SK-N-MC (cell line): ENCODE measurements around the gene HDAC6.

Experiments
- EZH2 ChIP-seq: fragments of 200-600 bp; sonication (generic); IDR thresholded peaks from one replicate; pipeline ENCODE4 v1.6.1; 2017; ENCODE audit warnings: antibody characterized with exemption
- POLR2AphosphoS5 ChIP-seq: IDR thresholded peaks from 2 replicates; pipeline ENCODE4 v1.6.1; 2012; ENCODE audit warnings: mild to moderate bottlenecking, low read depth, low read length, borderline replicate concordance

DNA sequence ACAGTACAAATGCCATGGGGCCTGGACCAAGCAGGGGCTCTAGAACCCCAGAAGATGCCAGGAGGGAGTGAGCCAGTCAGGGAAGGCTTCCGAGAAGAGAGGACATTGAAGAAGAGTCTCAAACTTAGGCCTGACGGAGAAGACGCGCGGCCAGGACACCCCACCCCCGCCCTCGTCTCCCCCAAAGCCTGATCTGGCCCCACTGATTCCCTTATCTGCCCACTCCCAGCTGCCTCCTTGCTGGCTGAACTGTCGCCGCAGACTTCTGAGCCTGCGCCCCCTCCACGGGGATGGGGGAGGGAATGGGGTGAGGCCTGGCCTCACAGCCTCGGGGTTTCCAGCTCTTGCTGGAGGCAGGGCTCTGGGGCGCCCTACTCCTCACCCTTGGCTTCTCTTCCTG lies 19.1 kb upstream of the HDAC6 start:
- TF ChIP-seq EZH2 (no peak), POLR2AphosphoS5 (no peak)
